Skeletal muscle tissue (tissue), 5 donors: Measurements from ENCODE around the gene SSX4. TPM values are rescaled to one million over a fixed set of nuclear protein-coding genes. Genes with fewer than 3 reads are reported as not detected.
"Not testable (repeated sequence)": the region's sequence is repeated elsewhere in the genome, so short reads cannot be mapped to it uniquely, and the experiment has no call there.

Experiments used
- H3K27ac ChIP-seq: one replicate; pipeline ENCODE4 v1.7.0; 2013; ENCODE audit warnings: mild to moderate bottlenecking, low read depth, low read length, inconsistent platforms
- H3K27me3 ChIP-seq, 3 donors: one replicate each; pipeline ENCODE4 v1.7.0; 2013; ENCODE audit warnings: low read length in 3 of 3; ENCODE audit not compliant: control insufficient read depth in 3 of 3, insufficient read depth in 3 of 3
- H3K36me3 ChIP-seq, 3 donors: one replicate each; pipeline ENCODE4 v1.7.0; 2013; ENCODE audit warnings: low read length in 3 of 3; ENCODE audit not compliant: control insufficient read depth in 3 of 3, insufficient read depth in 3 of 3
- H3K4me1 ChIP-seq, 3 donors: one replicate each; pipeline ENCODE4 v1.7.0; 2013; ENCODE audit warnings: low read length in 3 of 3, mild to moderate bottlenecking in 3 of 3; ENCODE audit not compliant: control insufficient read depth in 3 of 3, insufficient read depth in 3 of 3
- H3K4me3 ChIP-seq, 3 donors: one replicate each; pipeline ENCODE4 v1.7.0; 2013; ENCODE audit warnings: low read length in 3 of 3
- H3K9ac ChIP-seq, 3 donors: one replicate each; pipeline ENCODE4 v1.7.0; 2013; ENCODE audit warnings: low read length in 3 of 3, mild to moderate bottlenecking in 3 of 3, moderate library complexity in 2 of 3, low read depth in 1 of 3
- H3K9me3 ChIP-seq, 3 donors: one replicate each; pipeline ENCODE4 v1.7.0; 2013; ENCODE audit warnings: low read length in 3 of 3; ENCODE audit not compliant: control insufficient read depth in 3 of 3
- small RNA-seq: library from RNA; depleted of rRNA; stranded (forward); fragments of <200 nt; gene quantifications from one replicate; pipeline ENCODE3, GENCODE V24; 2014
- total RNA-seq: library from RNA; depleted of rRNA; stranded (reverse); fragments of >200 nt; gene quantifications from one replicate; pipeline ENCODE4 v1.2.3, GENCODE V29; 2014
- donor health status: Osteomylitis.

The SSX4 gene
- total RNA-seq, 1 donor from 2014 or later = not detected

DNA sequence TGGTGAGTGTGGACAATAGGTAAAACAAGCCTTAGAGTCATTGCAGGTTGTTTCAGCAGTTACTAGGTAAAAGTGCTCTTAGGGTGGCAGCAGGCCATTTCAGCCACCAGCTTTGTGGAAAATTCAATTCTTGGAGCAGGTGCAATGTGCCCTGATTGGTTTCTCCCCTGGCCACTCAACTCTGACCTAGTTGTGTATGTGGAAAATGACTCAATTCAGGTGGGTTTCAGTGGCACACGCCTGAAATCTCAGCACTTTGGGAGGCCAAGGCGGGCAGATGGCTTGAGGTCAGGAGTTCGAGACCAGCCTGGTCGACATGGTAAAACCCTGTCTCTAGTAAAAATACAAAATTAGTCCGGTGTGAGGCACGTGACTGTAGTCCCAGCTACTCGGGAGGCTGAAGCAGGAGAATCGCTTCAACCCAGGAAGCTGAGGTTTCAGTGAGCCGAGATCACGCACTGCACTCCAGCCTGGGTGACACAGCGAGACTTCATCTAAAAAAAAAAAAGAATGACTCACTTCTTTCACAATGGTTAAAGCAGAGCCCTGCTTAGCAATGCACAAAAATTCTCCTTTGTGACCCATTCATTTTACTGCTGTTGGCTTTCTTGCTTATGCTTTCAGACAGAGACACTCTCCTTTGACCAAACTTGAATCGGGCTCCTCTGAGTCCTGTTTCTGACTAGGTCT lies 43.8 kb downstream of the SSX4 start:
- not testable (repeated sequence) for H3K4me3 ChIP-seq, H3K27me3 ChIP-seq, H3K4me1 ChIP-seq, H3K27ac ChIP-seq, H3K9me3 ChIP-seq, H3K9ac ChIP-seq, H3K36me3 ChIP-seq

DNA sequence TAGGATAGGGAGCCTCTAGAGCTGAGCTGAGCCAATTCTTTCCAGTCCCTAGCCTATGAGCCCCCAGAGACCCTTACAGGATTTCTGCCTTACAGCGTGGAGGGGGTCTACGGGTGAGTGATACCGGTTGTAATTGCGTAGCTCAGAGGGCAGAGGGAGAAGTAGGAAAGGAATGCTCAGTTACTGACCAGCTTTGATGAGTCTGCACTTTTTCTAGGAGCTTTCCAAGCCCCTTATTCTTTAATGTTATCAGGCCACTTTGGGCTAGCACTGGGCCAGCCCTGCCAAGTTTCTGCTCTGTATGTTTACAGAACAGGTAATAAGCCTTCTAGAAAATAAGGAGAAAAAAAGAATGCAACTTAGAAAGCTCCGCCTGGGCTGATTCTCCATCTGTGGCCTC lies 46.3 kb downstream of the SSX4 start:
- not testable (repeated sequence) for H3K9me3 ChIP-seq

DNA sequence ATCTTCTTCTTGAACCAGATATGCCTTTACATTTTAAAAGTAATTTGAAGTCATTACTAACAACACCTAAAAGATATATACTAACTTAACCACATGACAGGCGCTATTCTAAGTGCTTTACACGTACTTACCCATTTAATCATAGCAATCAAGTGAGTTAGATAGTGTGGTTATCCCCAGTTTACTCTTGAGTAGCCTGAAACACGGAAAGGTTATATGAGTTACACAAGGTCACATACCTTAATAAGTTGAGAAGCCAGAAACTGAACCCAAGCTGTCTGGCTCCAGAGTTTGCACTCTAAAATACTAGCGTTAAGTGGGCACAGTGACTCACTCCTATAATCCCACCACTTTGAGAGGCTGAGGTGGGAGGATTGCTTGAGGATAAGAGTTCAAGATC lies 46.8 kb downstream of the SSX4 start:
- not testable (repeated sequence) for H3K9ac ChIP-seq, H3K9me3 ChIP-seq

More for the DNA sequence above, 46.3 kb downstream of the SSX4 start:
- not testable (repeated sequence) for H3K27me3 ChIP-seq, H3K36me3 ChIP-seq, H3K4me1 ChIP-seq, H3K27ac ChIP-seq, H3K9ac ChIP-seq, H3K4me3 ChIP-seq

DNA sequence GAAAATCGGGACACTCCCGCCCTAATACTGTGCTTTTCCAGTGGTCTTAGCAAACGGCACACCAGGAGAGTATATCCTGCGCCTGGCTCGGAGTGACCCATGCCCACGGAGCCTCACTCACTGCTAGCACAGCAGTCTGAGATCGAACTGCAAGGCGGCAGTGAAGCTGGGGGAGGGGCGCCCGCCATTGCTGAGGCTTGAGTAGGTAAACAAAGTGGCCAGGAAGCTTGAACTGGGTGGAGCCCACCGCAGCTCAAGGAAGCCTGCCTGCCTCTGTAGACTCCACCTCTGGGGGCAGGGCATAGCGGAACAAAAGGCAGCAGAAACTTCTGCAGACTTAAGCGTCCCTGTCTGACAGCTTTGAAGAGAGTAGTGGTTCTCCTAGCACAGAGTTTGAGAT lies 50.4 kb downstream of the SSX4 start:
- not testable (repeated sequence) for H3K9me3 ChIP-seq, H3K9ac ChIP-seq

More for the DNA sequence above, 46.8 kb downstream of the SSX4 start:
- H3K27ac ChIP-seq, H3K4me3 ChIP-seq, H3K36me3 ChIP-seq, H3K27me3 ChIP-seq, H3K4me1 ChIP-seq: not testable (repeated sequence)

More for the DNA sequence above, 50.4 kb downstream of the SSX4 start:
- H3K27ac ChIP-seq, H3K27me3 ChIP-seq, H3K4me1 ChIP-seq, H3K4me3 ChIP-seq, H3K36me3 ChIP-seq: not testable (repeated sequence)

Small RNA genes within 50 kb of the gene (small RNA-seq; reads per million reads assigned to genes)
- gene AL606490.4 (not detected), gene AL606490.7 (not detected), gene AL606490.9 (not detected)

Other genes with a start within 250 kb of the SSX4 start
- not detected for gene SSX5, start 186.7 kb upstream of the SSX4 start, total RNA-seq
- not detected for gene SSX1, start 128.1 kb upstream of the SSX4 start, total RNA-seq
- gene SSX3, start 26.8 kb upstream of the SSX4 start, total RNA-seq = not detected
- gene SSX4B, start 28.4 kb downstream of the SSX4 start, total RNA-seq = not detected
- 6.3 TPM for gene SLC38A5, start 86.7 kb downstream of the SSX4 start, total RNA-seq
- gene FTSJ1, start 92.7 kb downstream of the SSX4 start, total RNA-seq = 20.9 TPM
- 1.0 TPM for gene PORCN, start 125.5 kb downstream of the SSX4 start, total RNA-seq
- 21.4 TPM for gene EBP, start 138.3 kb downstream of the SSX4 start, total RNA-seq
- gene TBC1D25, start 156.2 kb downstream of the SSX4 start, total RNA-seq = 2.1 TPM
- 196 TPM for gene RBM3, start 190.9 kb downstream of the SSX4 start, total RNA-seq
- 50.6 TPM for gene WDR13, start 214.0 kb downstream of the SSX4 start, total RNA-seq